Ishikawa (cell line): ENCODE data around the gene ITIH6.

Experiments
- EGR1 ChIP-seq: IDR thresholded peaks from 2 replicates; pipeline ENCODE4 v1.6.1; 2012
- EP300 ChIP-seq: IDR thresholded peaks from 2 replicates; pipeline ENCODE4 v1.6.1; 2012; ENCODE audit warnings: borderline replicate concordance
- TCF12 ChIP-seq: IDR thresholded peaks from 2 replicates; pipeline ENCODE4 v1.6.1; 2012; ENCODE audit warnings: low read depth
- TEAD4 ChIP-seq: IDR thresholded peaks from 2 replicates; pipeline ENCODE4 v1.6.1; 2012
- ZBTB7A ChIP-seq: IDR thresholded peaks from 2 replicates; pipeline ENCODE4 v1.6.1; 2012; ENCODE audit warnings: low read depth
- TF ChIP-seq, protein P1 (sequence below): IDR thresholded peaks from 2 replicates; pipeline ENCODE4 v1.6.1; 2012; ENCODE audit warnings: low read depth, mild to moderate bottlenecking
- TF ChIP-seq, protein P2 (sequence below): IDR thresholded peaks from 2 replicates; pipeline ENCODE4 v1.6.1; 2012

DNA sequence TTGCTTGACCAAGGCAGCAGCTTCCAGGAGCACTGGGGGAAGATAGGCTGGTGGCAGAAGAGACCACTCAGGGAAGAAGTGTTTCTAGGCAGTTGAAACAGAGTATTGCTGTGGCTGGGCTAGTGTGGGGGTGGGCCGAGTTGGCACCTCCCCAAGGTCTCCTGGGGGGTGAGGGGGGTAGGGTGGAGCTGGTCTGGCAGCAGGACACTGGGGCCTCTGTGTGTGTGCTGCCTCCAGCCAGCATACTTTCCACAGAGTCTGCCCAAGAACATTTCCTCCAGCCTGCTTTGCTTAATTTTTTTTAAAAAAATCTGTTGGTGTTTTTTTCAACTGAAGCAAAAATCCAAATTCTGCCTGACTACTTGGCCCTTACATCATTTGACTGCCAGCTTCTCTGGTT, 4.0 kb downstream of the ITIH6 start:
- TF ChIP-seq EP300 (no peak), TEAD4 (no peak), ZBTB7A (no peak), TCF12 (no peak), EGR1 (no peak)
- TF ChIP-seq, protein P1, sequence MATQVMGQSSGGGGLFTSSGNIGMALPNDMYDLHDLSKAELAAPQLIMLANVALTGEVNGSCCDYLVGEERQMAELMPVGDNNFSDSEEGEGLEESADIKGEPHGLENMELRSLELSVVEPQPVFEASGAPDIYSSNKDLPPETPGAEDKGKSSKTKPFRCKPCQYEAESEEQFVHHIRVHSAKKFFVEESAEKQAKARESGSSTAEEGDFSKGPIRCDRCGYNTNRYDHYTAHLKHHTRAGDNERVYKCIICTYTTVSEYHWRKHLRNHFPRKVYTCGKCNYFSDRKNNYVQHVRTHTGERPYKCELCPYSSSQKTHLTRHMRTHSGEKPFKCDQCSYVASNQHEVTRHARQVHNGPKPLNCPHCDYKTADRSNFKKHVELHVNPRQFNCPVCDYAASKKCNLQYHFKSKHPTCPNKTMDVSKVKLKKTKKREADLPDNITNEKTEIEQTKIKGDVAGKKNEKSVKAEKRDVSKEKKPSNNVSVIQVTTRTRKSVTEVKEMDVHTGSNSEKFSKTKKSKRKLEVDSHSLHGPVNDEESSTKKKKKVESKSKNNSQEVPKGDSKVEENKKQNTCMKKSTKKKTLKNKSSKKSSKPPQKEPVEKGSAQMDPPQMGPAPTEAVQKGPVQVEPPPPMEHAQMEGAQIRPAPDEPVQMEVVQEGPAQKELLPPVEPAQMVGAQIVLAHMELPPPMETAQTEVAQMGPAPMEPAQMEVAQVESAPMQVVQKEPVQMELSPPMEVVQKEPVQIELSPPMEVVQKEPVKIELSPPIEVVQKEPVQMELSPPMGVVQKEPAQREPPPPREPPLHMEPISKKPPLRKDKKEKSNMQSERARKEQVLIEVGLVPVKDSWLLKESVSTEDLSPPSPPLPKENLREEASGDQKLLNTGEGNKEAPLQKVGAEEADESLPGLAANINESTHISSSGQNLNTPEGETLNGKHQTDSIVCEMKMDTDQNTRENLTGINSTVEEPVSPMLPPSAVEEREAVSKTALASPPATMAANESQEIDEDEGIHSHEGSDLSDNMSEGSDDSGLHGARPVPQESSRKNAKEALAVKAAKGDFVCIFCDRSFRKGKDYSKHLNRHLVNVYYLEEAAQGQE: no peak
- TF ChIP-seq, protein P2, sequence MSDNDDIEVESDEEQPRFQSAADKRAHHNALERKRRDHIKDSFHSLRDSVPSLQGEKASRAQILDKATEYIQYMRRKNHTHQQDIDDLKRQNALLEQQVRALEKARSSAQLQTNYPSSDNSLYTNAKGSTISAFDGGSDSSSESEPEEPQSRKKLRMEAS: no peak
